Measurements from ENCODE around the gene TPRG1. TPM values are rescaled to one million over a fixed set of nuclear protein-coding genes. Genes with fewer than 3 reads are reported as not detected.

TPRG1 gene
- total RNA-seq, 1 donor from 2014 or later, result 0.18 TPM

GRCh38 chr3:189334064-189334920 is 162.5 kb downstream of the TPRG1 start:
- no peak for TF ChIP-seq CTCF (IDR thresholded peaks at IDR 0.05)
- no peaks in the 10 kb centered on the region for H3K36me3 Mint-ChIP-seq (ENCODE audit: low read depth)
- H3K4me1 Mint-ChIP-seq, result no peaks in the 10 kb centered on the region
- H3K27ac Mint-ChIP-seq, result no peak overlapping the region
- CTCF ChIA-PET, result no interaction called here
- H3K27me3 Mint-ChIP-seq, result peaks cover 13% of the 10 kb centered on the region
- ATAC-seq (ENCODE audit: low read depth) (no peak), DNase-seq (no peak)
- POLR2A ChIA-PET, result no interaction called here
- H3K9me3 Mint-ChIP-seq, result peaks cover 4% of the 10 kb centered on the region
- H3K4me3 Mint-ChIP-seq, result no peak overlapping the region
- intact Hi-C loops (cut with micrococcal nuclease), result no loop called here

- H3K9me3 Mint-ChIP-seq, result peaks cover 4% of the 10 kb centered on the region
- DNase-seq (no peak), ATAC-seq (ENCODE audit: low read depth) (no peak)
- H3K36me3 Mint-ChIP-seq (ENCODE audit: low read depth), result no peaks in the 10 kb centered on the region
- H3K27me3 Mint-ChIP-seq, result peaks cover 4% of the 10 kb centered on the region
- ChIA-PET CTCF (interaction anchor here (0.7 kb wide), 1 partner anchor 45 kb away, joined by 3 read pairs; no protein-coding TSS in a partner anchor), POLR2A (no interaction called here)
- no peak overlapping the region for H3K4me3 Mint-ChIP-seq
- intact Hi-C loops (cut with micrococcal nuclease), result no loop called here
- H3K4me1 Mint-ChIP-seq, result no peaks in the 10 kb centered on the region
- H3K27ac Mint-ChIP-seq, result no peak overlapping the region
- TF ChIP-seq CTCF (IDR thresholded peaks at IDR 0.05), result no peak
Observed at GRCh38 chr3:189337673-189338091, 165.9 kb downstream of the TPRG1 start.

- TF ChIP-seq CTCF (IDR thresholded peaks at IDR 0.05), result no peak
- DNase-seq, result no peak
- ATAC-seq (ENCODE audit: low read depth), result no peak
- ChIA-PET POLR2A (no interaction called here), CTCF (no interaction called here)
- Mint-ChIP-seq H3K27me3 (peaks cover 2% of the 10 kb centered on the region), H3K9me3 (peaks cover 4% of the 10 kb centered on the region), H3K36me3 (ENCODE audit: low read depth) (no peaks in the 10 kb centered on the region), H3K27ac (no peak overlapping the region), H3K4me1 (no peaks in the 10 kb centered on the region), H3K4me3 (no peak overlapping the region)
- intact Hi-C loops (cut with micrococcal nuclease), result no loop called here
Observed at GRCh38 chr3:189338366-189338765, 166.6 kb downstream of the TPRG1 start.

DNA sequence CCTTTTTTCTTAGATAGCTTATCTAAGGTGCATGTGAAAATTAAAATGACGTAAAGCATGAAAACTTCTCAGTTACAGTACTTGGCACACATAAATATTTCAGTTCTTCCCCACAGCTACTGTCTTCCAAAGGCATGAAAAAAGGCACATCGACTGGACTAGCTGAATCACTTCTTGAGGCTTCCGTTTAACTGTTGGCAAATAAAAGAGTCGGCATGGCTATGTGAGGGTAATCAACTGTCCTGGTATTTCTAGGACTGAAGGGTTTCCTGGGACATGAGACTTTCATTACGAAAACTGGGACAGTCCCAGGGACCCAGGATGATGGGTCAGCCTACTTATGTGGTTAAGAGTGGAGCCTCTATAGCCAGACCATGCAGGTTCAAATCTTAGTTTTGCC is 168.2 kb downstream of the TPRG1 start:
- POLR2A ChIA-PET, result no interaction called here
- no peak overlapping the region for H3K27ac Mint-ChIP-seq
- no peaks in the 10 kb centered on the region for H3K36me3 Mint-ChIP-seq (ENCODE audit: low read depth)
- no peak for ATAC-seq (ENCODE audit: low read depth)
- H3K27me3 Mint-ChIP-seq, result peaks cover 2% of the 10 kb centered on the region
- intact Hi-C loops (cut with micrococcal nuclease), result no loop called here
- H3K4me1 Mint-ChIP-seq, result no peaks in the 10 kb centered on the region
- TF ChIP-seq CTCF (IDR thresholded peaks at IDR 0.05), result no peak
- no peak overlapping the region for H3K4me3 Mint-ChIP-seq
- DNase-seq, result no peak
- H3K9me3 Mint-ChIP-seq, result peaks cover 4% of the 10 kb centered on the region
- CTCF ChIA-PET, result no interaction called here

DNA sequence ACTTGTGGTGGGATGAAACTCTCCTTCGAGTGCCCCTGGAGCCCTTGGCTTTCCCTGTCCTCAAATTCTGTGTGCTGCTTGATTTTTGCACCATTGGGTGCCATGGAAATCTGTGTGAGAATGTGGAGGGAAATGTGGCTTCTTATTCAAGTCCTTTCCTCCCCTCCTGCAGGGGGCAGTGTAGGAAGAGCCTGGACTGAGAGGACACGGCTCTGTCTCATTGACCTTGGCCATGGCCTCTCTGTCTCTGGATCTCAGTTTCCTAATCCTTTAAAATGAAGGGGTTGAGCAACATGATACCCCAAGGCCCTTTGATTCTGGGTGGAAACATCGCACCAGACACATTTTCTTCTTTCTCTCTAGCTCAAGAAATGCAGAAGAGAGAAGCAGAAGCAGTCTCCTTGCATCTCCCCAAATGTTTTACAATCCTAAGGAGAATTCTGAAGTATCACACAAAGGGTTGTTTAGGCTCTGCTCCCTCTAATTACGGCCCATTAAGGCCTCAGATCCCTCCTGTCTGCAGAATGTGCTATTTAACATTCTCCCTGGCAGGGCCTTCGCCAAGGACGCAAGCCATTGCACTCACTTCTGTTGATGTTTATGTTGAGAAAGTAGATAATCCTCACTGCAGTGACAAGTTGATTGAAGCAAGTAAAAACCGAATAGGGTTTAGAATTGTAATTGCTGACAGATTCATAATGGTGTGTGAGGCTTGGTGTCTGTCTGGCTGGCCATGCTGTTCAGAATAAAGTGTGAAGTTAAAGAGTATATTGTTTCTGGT is 169.1 kb downstream of the TPRG1 start:
- TF ChIP-seq CTCF (IDR thresholded peaks at IDR 0.05), result no peak
- Mint-ChIP-seq H3K4me1 (no peaks in the 10 kb centered on the region), H3K27ac (no peak overlapping the region), H3K9me3 (peaks cover 4% of the 10 kb centered on the region), H3K36me3 (ENCODE audit: low read depth) (no peaks in the 10 kb centered on the region), H3K4me3 (no peak overlapping the region), H3K27me3 (peaks cover 2% of the 10 kb centered on the region)
- DNase-seq (no peak), ATAC-seq (ENCODE audit: low read depth) (no peak)
- POLR2A ChIA-PET, result no interaction called here
- intact Hi-C loops (cut with micrococcal nuclease), result no loop called here
- CTCF ChIA-PET, result interaction anchor here (0.6 kb wide), 1 partner anchor 10 kb away, joined by 3 read pairs; no protein-coding TSS in a partner anchor

Data from activated B cell treated with CpG ODN at 0.5 μM for 24 hours (primary cell).